Epidermal melanocyte (primary cell): ENCODE data around the gene ZNF48.

Experiments used
- DNase-seq: peaks from one replicate; pipeline ENCODE4 v3.0.0; 2011; ENCODE audit warnings: low spot score; ENCODE audit not compliant: insufficient read length

The ZNF48 gene

GRCh38 chr16:30407102-30407803, 12.0 kb downstream of the ZNF48 start, which contains the start of gene ZNF771:
ZNF771 (plus strand) TSS chr16:30407606; CDS start chr16:30408054, 448 bp downstream.
- DNase-seq, result peak; percentile 87

- DNase-seq, result peak; percentile 23
Measured at GRCh38 chr16:30407804-30408534, 12.7 kb downstream of the ZNF48 start.

GRCh38 chr16:30409125-30410060, 14.2 kb downstream of the ZNF48 start:
- peak; percentile 86 for DNase-seq

- no peak for DNase-seq
Measured at GRCh38 chr16:30413112-30413806, 18.0 kb downstream of the ZNF48 start.

- no peak for DNase-seq
Measured at GRCh38 chr16:30414159-30414558, 18.9 kb downstream of the ZNF48 start.

- DNase-seq, result no peak
Measured at GRCh38 chr16:30416047-30416603, 20.9 kb downstream of the ZNF48 start.

GRCh38 chr16:30416624-30417528, 21.7 kb downstream of the ZNF48 start:
- no peak for DNase-seq

GRCh38 chr16:30417529-30418349, 22.5 kb downstream of the ZNF48 start:
- no peak for DNase-seq

- no peak for DNase-seq
Measured at GRCh38 chr16:30418350-30419181, 23.3 kb downstream of the ZNF48 start.

GRCh38 chr16:30421010-30421409, 25.8 kb downstream of the ZNF48 start:
- no peak for DNase-seq

GRCh38 chr16:30428055-30428454, 32.8 kb downstream of the ZNF48 start:
- no peak for DNase-seq

GRCh38 chr16:30429418-30429677, 34.1 kb downstream of the ZNF48 start:
- DNase-seq, result no peak

- peak; percentile 95 for DNase-seq
Measured at GRCh38 chr16:30429678-30430427, 34.6 kb downstream of the ZNF48 start, which contains the start of gene DCTPP1. DCTPP1 (minus strand) TSS chr16:30430030; CDS start chr16:30429980, 50 bp downstream.

GRCh38 chr16:30430428-30430970, 35.3 kb downstream of the ZNF48 start:
- no peak for DNase-seq

GRCh38 chr16:30434852-30435251, 39.6 kb downstream of the ZNF48 start:
- no peak for DNase-seq

- no peak for DNase-seq
Measured at GRCh38 chr16:30437511-30438046, 42.4 kb downstream of the ZNF48 start.

GRCh38 chr16:30438835-30439234, 43.6 kb downstream of the ZNF48 start:
- DNase-seq, result no peak
